Measurements from ENCODE around the gene PIH1D1.
"Not testable (repeated sequence)": the region's sequence is repeated elsewhere in the genome, so short reads cannot be mapped to it uniquely, and the experiment has no call there.

Gene PIH1D1

GRCh38 chr19:49474542-49474924 lies 22.9 kb upstream of the PIH1D1 start:
- Histone ChIP-seq H2BK5ac (ENCODE audit: low read length) (no peak overlapping the region), H2BK12ac (ENCODE audit: low read length) (no peak overlapping the region), H3K23ac (ENCODE audit: low read depth, low read length, poor library complexity) (no peak overlapping the region), H3K4ac (ENCODE audit: low read length) (no peak overlapping the region), H2AK5ac (ENCODE audit: low read depth, low read length) (peak overlapping the region; percentile 60), H3K9ac (ENCODE audit: low read depth, low read length, poor library complexity) (peak overlapping the region; percentile 24), H3K79me1 (ENCODE audit: low read depth, low read length) (peaks cover 3% of the 10 kb centered on the region), H3K14ac (ENCODE audit: low read length) (no peak overlapping the region), H3K27ac (replicated peaks; ENCODE audit: low read length) (no peak overlapping the region), H2BK120ac (ENCODE audit: low read depth, low read length) (peak overlapping the region; percentile 64), H3K4me1 (ENCODE audit: control insufficient read depth in 2 of 2, insufficient read depth in 1 of 2, low read depth in 1 of 2, low read length in 2 of 2) (peaks cover 2 to 8% of the 10 kb centered on the region in 2 donors), H3K18ac (ENCODE audit: low read length) (peak overlapping the region; percentile 84), H4K91ac (ENCODE audit: low read depth, low read length, poor library complexity) (no peak overlapping the region), H4K8ac (ENCODE audit: low read depth, low read length) (peak overlapping the region; percentile 7), H3K36me3 (replicated peaks in 1 of 2; ENCODE audit: control insufficient read depth in 2 of 2, insufficient read depth in 2 of 2, low read length in 2 of 2) (peaks cover 6 to 12% of the 10 kb centered on the region in 2 donors), H2AFZ (ENCODE audit: low read length) (peak overlapping the region; percentile 67), H3K4me3 (ENCODE audit: low read length in 2 of 2) (no peak overlapping the region), H2BK15ac (ENCODE audit: low read length) (peak overlapping the region; percentile 27), H3K9me3 (replicated peaks in 1 of 2; ENCODE audit: control insufficient read depth in 2 of 2, insufficient read depth in 1 of 2, low read depth in 1 of 2, low read length in 2 of 2) (no peaks in the 10 kb centered on the region), H3K4me2 (ENCODE audit: insufficient read depth, low read length, poor library complexity, severe bottlenecking) (peak overlapping the region; percentile 29), H3K27me3 (ENCODE audit: control insufficient read depth in 3 of 3, insufficient read depth in 3 of 3, low read depth in 1 of 3, low read length in 3 of 3) (peaks cover 0 to 6% (median 0%) of the 10 kb centered on the region in 3 experiments)
- DNase-seq (ENCODE audit: low spot score), result no peak
- WGBS, 2 donors (ENCODE audit: extremely low coverage in 2 of 2, insufficient read length in 2 of 2, insufficient replicate concordance in 1 of 2), result no CpG with 5 or more reads among the region's 11 CpGs

DNA sequence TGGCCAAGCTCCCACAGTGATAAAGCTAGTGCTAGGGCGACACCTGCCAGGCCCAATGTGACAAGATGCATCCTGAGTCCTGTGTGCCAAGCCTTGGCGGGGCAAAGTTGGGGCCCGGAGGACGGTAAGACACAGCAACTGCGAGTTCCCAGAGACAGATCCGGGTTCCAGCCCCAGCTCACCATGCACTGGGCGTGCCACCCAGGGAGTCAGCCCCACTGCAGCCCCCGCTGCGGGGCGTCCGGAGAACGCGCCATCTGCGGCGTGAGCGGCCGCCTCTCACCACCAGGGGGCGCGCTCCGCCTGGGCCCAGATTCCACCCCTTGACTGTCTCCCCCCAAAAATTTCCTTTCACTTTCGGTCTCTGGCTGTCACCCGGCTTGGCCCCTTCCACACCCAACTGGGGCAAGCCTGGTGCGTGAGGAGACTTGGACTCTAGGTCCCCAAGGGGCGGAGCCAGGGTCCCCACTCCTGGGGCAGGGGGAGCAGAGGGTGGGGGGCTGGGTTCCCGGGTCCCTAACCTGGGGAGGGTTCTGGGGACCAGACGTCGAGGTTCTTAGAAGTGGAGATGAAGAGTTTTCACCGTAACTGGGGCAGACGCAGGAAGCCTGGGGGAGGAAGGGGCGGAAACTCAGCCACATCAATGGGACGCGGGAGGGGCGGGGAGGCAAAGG lies 22.4 kb upstream of the PIH1D1 start, which contains the start of gene FLT3LG:
Gene FLT3LG (plus strand): TSS at position 348 of the 674 bp plus-strand sequence. CDS start 425 bp downstream, outside the sequence.
- H3K23ac ChIP-seq (ENCODE audit: low read depth, low read length, poor library complexity), result peak within 1 kb of the TSS; percentile 43
- H3K9ac ChIP-seq (ENCODE audit: low read depth, low read length, poor library complexity), result peak within 1 kb of the TSS; percentile 24
- H3K9me3 ChIP-seq (replicated peaks in 1 of 2; ENCODE audit: control insufficient read depth in 2 of 2, insufficient read depth in 1 of 2, low read depth in 1 of 2, low read length in 2 of 2), result no peaks in the 10 kb centered on the region
- no peak within 1 kb of the TSS for H3K27ac ChIP-seq (replicated peaks; ENCODE audit: low read length)
- DNase-seq (ENCODE audit: low spot score), result no peak
- no peak within 1 kb of the TSS for H4K91ac ChIP-seq (ENCODE audit: low read depth, low read length, poor library complexity)
- H2AFZ ChIP-seq (ENCODE audit: low read length), result peak within 1 kb of the TSS; percentile 67
- H3K27me3 ChIP-seq (ENCODE audit: control insufficient read depth in 3 of 3, insufficient read depth in 3 of 3, low read depth in 1 of 3, low read length in 3 of 3), result peaks cover 0 to 6% (median 0%) of the 10 kb centered on the region in 3 experiments
- no peak within 1 kb of the TSS for H3K4ac ChIP-seq (ENCODE audit: low read length)
- no peak within 1 kb of the TSS for H2BK12ac ChIP-seq (ENCODE audit: low read length)
- WGBS, 2 donors (ENCODE audit: extremely low coverage in 2 of 2, insufficient read length in 2 of 2, insufficient replicate concordance in 1 of 2), result no CpG with 5 or more reads among the region's 33 CpGs
- H3K18ac ChIP-seq (ENCODE audit: low read length), result peak within 1 kb of the TSS; percentile 84
- H2AK5ac ChIP-seq (ENCODE audit: low read depth, low read length), result peak within 1 kb of the TSS; percentile 60
- H3K36me3 ChIP-seq (replicated peaks in 1 of 2; ENCODE audit: control insufficient read depth in 2 of 2, insufficient read depth in 2 of 2, low read length in 2 of 2), result peaks cover 6 to 15% of the 10 kb centered on the region in 2 donors
- peak within 1 kb of the TSS; percentile 64 for H2BK120ac ChIP-seq (ENCODE audit: low read depth, low read length)
- H3K4me1 ChIP-seq (ENCODE audit: control insufficient read depth in 2 of 2, insufficient read depth in 1 of 2, low read depth in 1 of 2, low read length in 2 of 2), result peaks cover 2 to 8% of the 10 kb centered on the region in 2 donors
- peak within 1 kb of the TSS; percentile 87 for H2BK5ac ChIP-seq (ENCODE audit: low read length)
- peak within 1 kb of the TSS; percentile 78 for H2BK15ac ChIP-seq (ENCODE audit: low read length)
- H3K4me2 ChIP-seq (ENCODE audit: insufficient read depth, low read length, poor library complexity, severe bottlenecking), result peak within 1 kb of the TSS; percentile 29
- peak within 1 kb of the TSS in 1 of 2 donors; percentile 20 for H3K4me3 ChIP-seq (ENCODE audit: low read length in 2 of 2)
- H3K79me1 ChIP-seq (ENCODE audit: low read depth, low read length), result peaks cover 3% of the 10 kb centered on the region
- H3K14ac ChIP-seq (ENCODE audit: low read length), result no peak within 1 kb of the TSS
- H4K8ac ChIP-seq (ENCODE audit: low read depth, low read length), result peak within 1 kb of the TSS; percentile 7

GRCh38 chr19:49473501-49473867 lies 21.9 kb upstream of the PIH1D1 start:
- peak overlapping the region; percentile 60 for H2AK5ac ChIP-seq (ENCODE audit: low read depth, low read length)
- H2AFZ ChIP-seq (ENCODE audit: low read length); H3K23ac ChIP-seq (ENCODE audit: low read depth, low read length, poor library complexity); H3K27ac ChIP-seq (replicated peaks; ENCODE audit: low read length); H3K14ac ChIP-seq (ENCODE audit: low read length); DNase-seq (ENCODE audit: low spot score); H2BK12ac ChIP-seq (ENCODE audit: low read length); H3K4ac ChIP-seq (ENCODE audit: low read length); H3K27me3 ChIP-seq (ENCODE audit: control insufficient read depth in 3 of 3, insufficient read depth in 3 of 3, low read depth in 1 of 3, low read length in 3 of 3); H3K79me1 ChIP-seq (ENCODE audit: low read depth, low read length); H3K9me3 ChIP-seq (replicated peaks in 1 of 2; ENCODE audit: control insufficient read depth in 2 of 2, insufficient read depth in 1 of 2, low read depth in 1 of 2, low read length in 2 of 2); H2BK5ac ChIP-seq (ENCODE audit: low read length); H3K4me3 ChIP-seq (ENCODE audit: low read length in 2 of 2); H4K8ac ChIP-seq (ENCODE audit: low read depth, low read length); H3K4me2 ChIP-seq (ENCODE audit: insufficient read depth, low read length, poor library complexity, severe bottlenecking); H3K9ac ChIP-seq (ENCODE audit: low read depth, low read length, poor library complexity); H4K91ac ChIP-seq (ENCODE audit: low read depth, low read length, poor library complexity); H2BK120ac ChIP-seq (ENCODE audit: low read depth, low read length): not testable (repeated sequence)
- WGBS, 2 donors (ENCODE audit: extremely low coverage in 2 of 2, insufficient read length in 2 of 2, insufficient replicate concordance in 1 of 2), result no CpG with 5 or more reads among the region's 9 CpGs
- H2BK15ac ChIP-seq (ENCODE audit: low read length), result peak overlapping the region; percentile 30
- H3K4me1 ChIP-seq (ENCODE audit: control insufficient read depth in 2 of 2, insufficient read depth in 1 of 2, low read depth in 1 of 2, low read length in 2 of 2), result peaks cover 4 to 12% of the 10 kb centered on the region in 2 donors
- H3K18ac ChIP-seq (ENCODE audit: low read length), result peak overlapping the region; percentile 73
- peaks cover 6 to 19% of the 10 kb centered on the region in 2 donors for H3K36me3 ChIP-seq (replicated peaks in 1 of 2; ENCODE audit: control insufficient read depth in 2 of 2, insufficient read depth in 2 of 2, low read length in 2 of 2)

DNA sequence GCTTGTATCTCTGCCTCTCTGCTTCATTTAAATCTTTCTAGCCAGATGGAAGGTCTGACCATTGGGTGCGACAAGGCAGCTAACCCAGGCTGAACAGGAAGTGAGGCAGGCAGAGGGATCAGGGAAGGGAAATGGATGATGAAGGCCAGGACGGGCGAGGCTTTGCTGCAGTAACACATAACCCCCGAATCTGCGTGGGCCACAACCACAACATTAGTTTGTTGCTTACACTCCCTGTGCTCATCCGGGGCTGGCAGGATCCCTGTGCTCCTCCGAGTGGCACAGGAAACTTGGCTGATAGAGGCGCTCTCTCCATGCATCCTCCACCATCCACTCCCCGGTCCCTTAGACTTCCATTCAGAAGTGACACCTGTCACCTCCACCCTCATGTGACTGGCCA lies 21.3 kb upstream of the PIH1D1 start:
- no peak overlapping the region for H2BK12ac ChIP-seq (ENCODE audit: low read length)
- no peak overlapping the region for H4K91ac ChIP-seq (ENCODE audit: low read depth, low read length, poor library complexity)
- no peak overlapping the region for H3K4me2 ChIP-seq (ENCODE audit: insufficient read depth, low read length, poor library complexity, severe bottlenecking)
- H2BK5ac ChIP-seq (ENCODE audit: low read length), result peak overlapping the region; percentile 24
- peak overlapping the region; percentile 44 for H3K18ac ChIP-seq (ENCODE audit: low read length)
- H3K4ac ChIP-seq (ENCODE audit: low read length), result no peak overlapping the region
- H3K36me3 ChIP-seq (replicated peaks in 1 of 2; ENCODE audit: control insufficient read depth in 2 of 2, insufficient read depth in 2 of 2, low read length in 2 of 2), result peaks cover 6 to 23% of the 10 kb centered on the region in 2 donors
- H4K8ac ChIP-seq (ENCODE audit: low read depth, low read length), result no peak overlapping the region
- H3K23ac ChIP-seq (ENCODE audit: low read depth, low read length, poor library complexity), result peak overlapping the region; percentile 43
- peaks cover 3% of the 10 kb centered on the region for H3K79me1 ChIP-seq (ENCODE audit: low read depth, low read length)
- no peaks in the 10 kb centered on the region for H3K9me3 ChIP-seq (replicated peaks in 1 of 2; ENCODE audit: control insufficient read depth in 2 of 2, insufficient read depth in 1 of 2, low read depth in 1 of 2, low read length in 2 of 2)
- H3K4me3 ChIP-seq (ENCODE audit: low read length in 2 of 2), result no peak overlapping the region
- no peak overlapping the region for H3K14ac ChIP-seq (ENCODE audit: low read length)
- H2BK120ac ChIP-seq (ENCODE audit: low read depth, low read length), result no peak overlapping the region
- no CpG with 5 or more reads among the region's 9 CpGs for WGBS, 2 donors (ENCODE audit: extremely low coverage in 2 of 2, insufficient read length in 2 of 2, insufficient replicate concordance in 1 of 2)
- H2BK15ac ChIP-seq (ENCODE audit: low read length), result peak overlapping the region; percentile 78
- H2AFZ ChIP-seq (ENCODE audit: low read length), result no peak overlapping the region
- no peak overlapping the region for H3K27ac ChIP-seq (replicated peaks; ENCODE audit: low read length)
- H3K4me1 ChIP-seq (ENCODE audit: control insufficient read depth in 2 of 2, insufficient read depth in 1 of 2, low read depth in 1 of 2, low read length in 2 of 2), result peaks cover 4 to 12% of the 10 kb centered on the region in 2 donors
- peaks cover 0 to 6% (median 0%) of the 10 kb centered on the region in 3 experiments for H3K27me3 ChIP-seq (ENCODE audit: control insufficient read depth in 3 of 3, insufficient read depth in 3 of 3, low read depth in 1 of 3, low read length in 3 of 3)
- H2AK5ac ChIP-seq (ENCODE audit: low read depth, low read length), result no peak overlapping the region
- DNase-seq (ENCODE audit: low spot score), result no peak
- peak overlapping the region; percentile 21 for H3K9ac ChIP-seq (ENCODE audit: low read depth, low read length, poor library complexity)
